ENCODE data around the gene PERM1. TPM values are rescaled to one million over a fixed set of nuclear protein-coding genes. Genes with fewer than 3 reads are reported as not detected.
A peak's percentile ranks its signal among the peaks of the same experiment; 100 is the strongest.

PERM1 gene
- total and polyA plus RNA-seq, 2 donors (not counting 1 experiment from before 2014, with no cell fraction given): not detected

DNA sequence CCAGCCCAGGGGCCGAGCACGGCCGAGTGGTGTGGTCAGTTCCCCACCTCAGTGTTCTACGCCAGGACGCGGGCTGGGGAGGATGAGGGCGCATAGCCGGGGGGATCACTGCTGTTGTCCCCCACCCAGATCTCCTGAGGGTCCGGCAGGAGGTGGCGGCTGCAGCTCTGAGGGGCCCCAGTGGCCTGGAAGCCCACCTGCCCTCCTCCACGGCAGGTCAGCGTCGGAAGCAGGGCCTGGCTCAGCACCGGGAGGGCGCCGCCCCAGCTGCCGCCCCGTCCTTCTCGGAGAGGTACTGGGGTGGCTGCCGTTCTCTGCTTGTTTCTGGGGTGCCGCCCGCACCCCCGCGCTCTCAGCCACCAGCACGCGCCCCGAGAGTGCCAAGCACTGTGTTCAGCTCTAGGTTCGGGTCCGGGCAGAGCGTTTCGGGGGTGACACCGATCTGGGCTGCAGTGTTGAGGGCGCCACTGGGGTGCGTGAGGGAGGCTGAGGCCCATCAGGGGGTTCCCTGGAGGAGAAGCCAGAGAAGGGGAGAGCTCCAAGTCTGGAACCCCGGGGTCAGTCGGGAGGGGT is 40.8 kb downstream of the PERM1 start:
- 2% methylated on average over 36 of the region's 36 CpGs for WGBS (ENCODE audit: insufficient coverage)
- peaks cover 7% of the 10 kb centered on the region for H4K20me1 ChIP-seq (ENCODE audit: control insufficient read depth, insufficient read depth, low read length, poor library complexity, severe bottlenecking)
- Mint-ChIP-seq H3K27ac (no peak overlapping the region), H3K4me3 (peak overlapping the region; percentile 86), H3K4me1 (peaks cover 14% of the 10 kb centered on the region), H3K27me3 (peaks cover 22% of the 10 kb centered on the region), H3K9me3 (ENCODE audit: insufficient read depth) (no peaks in the 10 kb centered on the region)
- H3K4me3 ChIP-seq (ENCODE audit: control extremely low read depth in 1 of 5, extremely low read depth in 1 of 5, insufficient read depth in 1 of 5, low read depth in 2 of 5, low read length in 4 of 5): peak overlapping the region in 3 of 5 experiments; percentile 34 to 56 (median 47)
- H3K9ac ChIP-seq (ENCODE audit: low read length): peak overlapping the region; percentile 62
- peaks cover 30 to 31% of the 10 kb centered on the region in 2 donors for H3K4me1 ChIP-seq (ENCODE audit: control insufficient read depth in 2 of 2, insufficient read depth in 2 of 2, low read length in 2 of 2)
- peaks cover 0 to 57% (median 22%) of the 10 kb centered on the region in 4 experiments for H3K27me3 ChIP-seq (replicated peaks in 1 of 4; ENCODE audit: control extremely low read depth in 1 of 4, control insufficient read depth in 3 of 4, insufficient read depth in 4 of 4, low read length in 3 of 4)
- intact Hi-C loops (cut with micrococcal nuclease): no loop called here
- peak; percentile 55 for DNase-seq
- peak; percentile 7 for ATAC-seq (ENCODE audit: low read depth)
- ChIA-PET CTCF (interaction anchor here (1.7 kb wide), 1 partner anchor 72 kb away, joined by 6 read pairs; no protein-coding TSS in a partner anchor), POLR2A (interaction anchor here (0.9 kb wide), 1 partner anchor 18 kb away, joined by 6 read pairs; the partner anchor contains the start of gene NOC2L)
- peak overlapping the region; percentile 90 for H3K4me2 ChIP-seq (replicated peaks; ENCODE audit: low read depth, low read length, poor library complexity, severe bottlenecking)
- peak overlapping the region; percentile 33 for H2AFZ ChIP-seq (ENCODE audit: insufficient read depth, low read depth, low read length, poor library complexity, severe bottlenecking)
- TF ChIP-seq, protein P1, sequence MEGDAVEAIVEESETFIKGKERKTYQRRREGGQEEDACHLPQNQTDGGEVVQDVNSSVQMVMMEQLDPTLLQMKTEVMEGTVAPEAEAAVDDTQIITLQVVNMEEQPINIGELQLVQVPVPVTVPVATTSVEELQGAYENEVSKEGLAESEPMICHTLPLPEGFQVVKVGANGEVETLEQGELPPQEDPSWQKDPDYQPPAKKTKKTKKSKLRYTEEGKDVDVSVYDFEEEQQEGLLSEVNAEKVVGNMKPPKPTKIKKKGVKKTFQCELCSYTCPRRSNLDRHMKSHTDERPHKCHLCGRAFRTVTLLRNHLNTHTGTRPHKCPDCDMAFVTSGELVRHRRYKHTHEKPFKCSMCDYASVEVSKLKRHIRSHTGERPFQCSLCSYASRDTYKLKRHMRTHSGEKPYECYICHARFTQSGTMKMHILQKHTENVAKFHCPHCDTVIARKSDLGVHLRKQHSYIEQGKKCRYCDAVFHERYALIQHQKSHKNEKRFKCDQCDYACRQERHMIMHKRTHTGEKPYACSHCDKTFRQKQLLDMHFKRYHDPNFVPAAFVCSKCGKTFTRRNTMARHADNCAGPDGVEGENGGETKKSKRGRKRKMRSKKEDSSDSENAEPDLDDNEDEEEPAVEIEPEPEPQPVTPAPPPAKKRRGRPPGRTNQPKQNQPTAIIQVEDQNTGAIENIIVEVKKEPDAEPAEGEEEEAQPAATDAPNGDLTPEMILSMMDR (IDR thresholded peaks at IDR 0.05): no peak
- TF ChIP-seq EZH2 (IDR thresholded peaks at IDR 0.05; ENCODE audit: borderline replicate concordance, insufficient read depth, low read depth, low read length, poor library complexity, severe bottlenecking): no peak
- H3K79me2 ChIP-seq (ENCODE audit: control insufficient read depth, insufficient read depth, low read length): no peaks in the 10 kb centered on the region
- H3K9me3 ChIP-seq (ENCODE audit: control extremely low read depth in 1 of 3, control insufficient read depth in 2 of 3, insufficient read depth in 1 of 3, low read length in 2 of 3): peaks cover 0 to 5% (median 0%) of the 10 kb centered on the region in 3 donors
- H3K36me3 ChIP-seq (replicated peaks in 1 of 2; ENCODE audit: control extremely low read depth in 1 of 2, control insufficient read depth in 1 of 2, extremely low read depth in 1 of 2, insufficient read depth in 2 of 2, low read length in 1 of 2): peaks cover 0 to 10% of the 10 kb centered on the region in 2 experiments
- H3K27ac ChIP-seq (ENCODE audit: low read length in 2 of 2): no peak overlapping the region
